Caco-2 (cell line): ENCODE results near the gene ITSN2. TPM values are rescaled to one million over a fixed set of nuclear protein-coding genes. Genes with fewer than 3 reads are reported as not detected.
A peak's percentile ranks its signal among the peaks of the same experiment; 100 is the strongest.

Experiments used
- BruUV-seq: library from RNA; stranded (reverse); fragments of 400-500 nt; replicated peaks from 2 replicates; lab custom pipeline; 2021; lab: Mats Ljungman, UMichigan
- CTCF ChIA-PET: fragments of 300-600 bp; sonication (Branson Sonifier 250); formaldehyde crosslinking; loops from one replicate; lab custom pipeline; 2022; ENCODE audit warnings: antibody characterized with exemption; lab: Charles Lee
- POLR2A ChIA-PET: fragments of 300-600 bp; sonication (Branson Sonifier 250); formaldehyde crosslinking; loops from one replicate; lab custom pipeline; 2022; ENCODE audit warnings: antibody characterized with exemption; lab: Charles Lee
- DNase-seq, 2 experiments: peaks; one replicate each; pipeline versions ENCODE4 v3.0.0 to v3.0.0-alpha.2; 2020 to 2022
- H3K27me3 ChIP-seq: replicated peaks from 2 replicates; pipeline ENCODE4 v1.6.0; 2011; ENCODE audit warnings: low read length; ENCODE audit not compliant: control insufficient read depth, insufficient read depth
- H3K36me3 ChIP-seq: 2 replicates; pipeline ENCODE4 v1.5.1; 2011; ENCODE audit warnings: low read length; ENCODE audit not compliant: control insufficient read depth, insufficient read depth
- H3K4me1 ChIP-seq: fragments of 250-450 bp; sonication (Bioruptor Pico); 2 replicates; pipeline ENCODE4 v1.5.1; 2020; ENCODE audit warnings: mild to moderate bottlenecking
- H3K4me3 ChIP-seq: 2 replicates; pipeline ENCODE4 v1.5.1; 2011; ENCODE audit warnings: low read depth, mild to moderate bottlenecking, control low read depth, low read length
- H3K9me3 ChIP-seq: fragments of 250-450 bp; sonication (Bioruptor Pico); 2 replicates; pipeline ENCODE4 v1.5.1; 2020; ENCODE audit warnings: mild to moderate bottlenecking, moderate library complexity
- H3K27ac Mint-ChIP-seq: one replicate; pipeline ENCODE4 v1.8.0; 2022; ENCODE audit warnings: mixed read lengths; ENCODE audit not compliant: unreplicated experiment
- H3K27me3 Mint-ChIP-seq: one replicate; pipeline ENCODE4 v1.8.0; 2022; ENCODE audit warnings: mixed read lengths; ENCODE audit not compliant: insufficient read depth, unreplicated experiment
- H3K36me3 Mint-ChIP-seq: one replicate; pipeline ENCODE4 v1.8.0; 2022; ENCODE audit warnings: mild to moderate bottlenecking, mixed read lengths; ENCODE audit not compliant: insufficient read depth, unreplicated experiment
- H3K4me1 Mint-ChIP-seq: one replicate; pipeline ENCODE4 v1.8.0; 2022; ENCODE audit warnings: low read depth, mixed read lengths; ENCODE audit not compliant: unreplicated experiment
- H3K4me3 Mint-ChIP-seq: one replicate; pipeline ENCODE4 v1.8.0; 2022; ENCODE audit warnings: mild to moderate bottlenecking, moderate library complexity, mixed read lengths; ENCODE audit not compliant: unreplicated experiment
- H3K9me3 Mint-ChIP-seq: one replicate; pipeline ENCODE4 v1.8.0; 2022; ENCODE audit warnings: mixed read lengths; ENCODE audit not compliant: unreplicated experiment
- CTCF ChIP-seq, 2 experiments: fragments of 200-600 bp in 1 of 2; IDR thresholded peaks; 1 replicate in 1 of 2; 2 replicates in 1 of 2; pipeline versions ENCODE4 v1.5.1 to v1.8.0; 2011 to 2022; ENCODE audit warnings: antibody characterized with exemption in 1 of 2, control low read depth in 1 of 2, inconsistent platforms in 1 of 2, low read depth in 1 of 2, low read length in 1 of 2, mild to moderate bottlenecking in 1 of 2, moderate library complexity in 1 of 2; ENCODE audit not compliant: insufficient read depth in 1 of 2, severe bottlenecking in 1 of 2, unreplicated experiment in 1 of 2
- intact Hi-C: fragments of 100-400 bp; cut with micrococcal nuclease; formaldehyde crosslinking; loops from one replicate; pipeline ENCODE4 v1.10.0; 2022; ENCODE audit not compliant: unreplicated experiment
- total RNA-seq: library from RNA; stranded (reverse); gene quantifications from 2 replicates; pipeline ENCODE4 v1.2.3, GENCODE V29; 2022

The ITSN2 gene
- total RNA-seq, 1 experiment from 2014 or later, result 49.4 TPM

DNA sequence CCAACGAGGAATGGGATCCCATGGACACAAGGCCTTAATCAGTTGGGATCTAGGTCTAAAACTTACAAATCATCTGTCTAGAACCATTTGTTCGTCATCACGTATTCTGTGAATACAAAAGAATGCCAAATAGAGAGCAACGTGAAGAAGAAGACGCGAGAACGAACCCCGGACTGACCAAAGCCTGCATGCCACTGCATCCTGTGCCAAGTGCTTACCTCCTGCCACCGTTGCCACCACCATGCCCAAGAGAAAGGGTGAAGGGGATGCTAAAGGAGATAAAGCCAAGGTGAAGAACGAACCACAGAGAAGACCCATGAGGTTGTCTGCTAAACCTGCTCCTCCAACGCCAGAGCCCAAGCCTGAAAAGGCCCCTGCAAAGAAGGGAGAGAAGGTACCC, 30.2 kb downstream of the ITSN2 start:
- Mint-ChIP-seq H3K9me3 (no peaks in the 10 kb centered on the region), H3K4me1 (no peaks in the 10 kb centered on the region), H3K27ac (peak overlapping the region; percentile 37), H3K27me3 (no peaks in the 10 kb centered on the region), H3K4me3 (no peak overlapping the region), H3K36me3 (no peaks in the 10 kb centered on the region)
- H3K4me3 ChIP-seq, result no peak overlapping the region
- no peaks in the 10 kb centered on the region for H3K36me3 ChIP-seq
- no peak for TF ChIP-seq CTCF (IDR thresholded peaks at IDR 0.05; ENCODE audit: insufficient read depth in 1 of 2, low read depth in 1 of 2, low read length in 1 of 2, severe bottlenecking in 1 of 2, unreplicated experiment in 1 of 2)
- no peaks in the 10 kb centered on the region for H3K27me3 ChIP-seq
- ChIA-PET POLR2A (no interaction called here), CTCF (no interaction called here)
- no peaks in the 10 kb centered on the region for H3K9me3 ChIP-seq
- intact Hi-C loops, result no loop called here
- BruUV-seq, result no TSS peak
- DNase-seq, result no peak
- H3K4me1 ChIP-seq, result no peaks in the 10 kb centered on the region

GRCh38 chr2:24329700-24330099, 30.6 kb downstream of the ITSN2 start:
- CTCF ChIA-PET, result interaction anchor here (1.0 kb wide), 1 partner anchor 9 kb away, joined by 3 read pairs; no protein-coding TSS in a partner anchor
- no TSS peak for BruUV-seq
- Mint-ChIP-seq H3K4me1 (no peaks in the 10 kb centered on the region), H3K36me3 (no peaks in the 10 kb centered on the region), H3K4me3 (no peak overlapping the region), H3K27ac (no peak overlapping the region), H3K9me3 (no peaks in the 10 kb centered on the region), H3K27me3 (no peaks in the 10 kb centered on the region)
- no peak for DNase-seq
- no peaks in the 10 kb centered on the region for H3K9me3 ChIP-seq
- no peaks in the 10 kb centered on the region for H3K27me3 ChIP-seq
- no peaks in the 10 kb centered on the region for H3K4me1 ChIP-seq
- H3K4me3 ChIP-seq, result no peak overlapping the region
- no peak for TF ChIP-seq CTCF (IDR thresholded peaks at IDR 0.05; ENCODE audit: insufficient read depth in 1 of 2, low read depth in 1 of 2, low read length in 1 of 2, severe bottlenecking in 1 of 2, unreplicated experiment in 1 of 2)
- H3K36me3 ChIP-seq, result no peaks in the 10 kb centered on the region
- POLR2A ChIA-PET, result no interaction called here
- intact Hi-C loops, result no loop called here

- intact Hi-C loops, result no loop called here
- no peaks in the 10 kb centered on the region for H3K9me3 Mint-ChIP-seq
- POLR2A ChIA-PET, result no interaction called here
- H3K4me1 Mint-ChIP-seq, result no peaks in the 10 kb centered on the region
- Histone ChIP-seq H3K36me3 (no peaks in the 10 kb centered on the region), H3K4me3 (no peak overlapping the region), H3K27me3 (no peaks in the 10 kb centered on the region), H3K4me1 (no peaks in the 10 kb centered on the region), H3K9me3 (no peaks in the 10 kb centered on the region)
- DNase-seq, result no peak
- H3K27me3 Mint-ChIP-seq, result no peaks in the 10 kb centered on the region
- no peak for TF ChIP-seq CTCF (IDR thresholded peaks at IDR 0.05; ENCODE audit: insufficient read depth in 1 of 2, low read depth in 1 of 2, low read length in 1 of 2, severe bottlenecking in 1 of 2, unreplicated experiment in 1 of 2)
- CTCF ChIA-PET, result no interaction called here
- no peaks in the 10 kb centered on the region for H3K36me3 Mint-ChIP-seq
- no TSS peak for BruUV-seq
- no peak overlapping the region for H3K27ac Mint-ChIP-seq
- no peak overlapping the region for H3K4me3 Mint-ChIP-seq
These were observed 32.3 kb downstream of the ITSN2 start for GRCh38 chr2:24328010-24328409.
